Body of pancreas (tissue), 4 donors: ENCODE data around the gene CFAP61.

Experiments used
- CTCF ChIP-seq, 7 experiments: fragments of 450-650 bp in 4 of 7; fragments of 200-600 bp in 3 of 7; sonication (generic) in 3 of 7; IDR thresholded peaks; one replicate each; pipeline ENCODE4 v1.5.1; 2016 to 2019; ENCODE audit warnings: antibody characterized with exemption in 7 of 7
- POLR2A ChIP-seq, 3 donors: fragments of 450-650 bp; IDR thresholded peaks; one replicate each; pipeline ENCODE4 v1.6.1; 2016; ENCODE audit warnings: antibody characterized with exemption in 3 of 3, mild to moderate bottlenecking in 2 of 3

GRCh38 chr20:20230741-20231140 lies 178.4 kb downstream of the CFAP61 start:
- TF ChIP-seq CTCF (IDR thresholded peaks at IDR 0.05) (no peak), POLR2A (IDR thresholded peaks at IDR 0.05) (no peak)
